HG03469 (cell line): Measurements from ENCODE around the gene SIGLEC8.
"Not testable (repeated sequence)": the region's sequence is repeated elsewhere in the genome, so short reads cannot be mapped to it uniquely, and the experiment has no call there.

ENCODE experiments used
- ATAC-seq: cut with Tn5 transposase; IDR thresholded peaks from one replicate; pipeline ENCODE4 v1.9.1; 2021; ENCODE audit warnings: mild to moderate bottlenecking, moderate library complexity, moderate number of reproducible peaks; ENCODE audit not compliant: unreplicated experiment

SIGLEC8 gene

DNA sequence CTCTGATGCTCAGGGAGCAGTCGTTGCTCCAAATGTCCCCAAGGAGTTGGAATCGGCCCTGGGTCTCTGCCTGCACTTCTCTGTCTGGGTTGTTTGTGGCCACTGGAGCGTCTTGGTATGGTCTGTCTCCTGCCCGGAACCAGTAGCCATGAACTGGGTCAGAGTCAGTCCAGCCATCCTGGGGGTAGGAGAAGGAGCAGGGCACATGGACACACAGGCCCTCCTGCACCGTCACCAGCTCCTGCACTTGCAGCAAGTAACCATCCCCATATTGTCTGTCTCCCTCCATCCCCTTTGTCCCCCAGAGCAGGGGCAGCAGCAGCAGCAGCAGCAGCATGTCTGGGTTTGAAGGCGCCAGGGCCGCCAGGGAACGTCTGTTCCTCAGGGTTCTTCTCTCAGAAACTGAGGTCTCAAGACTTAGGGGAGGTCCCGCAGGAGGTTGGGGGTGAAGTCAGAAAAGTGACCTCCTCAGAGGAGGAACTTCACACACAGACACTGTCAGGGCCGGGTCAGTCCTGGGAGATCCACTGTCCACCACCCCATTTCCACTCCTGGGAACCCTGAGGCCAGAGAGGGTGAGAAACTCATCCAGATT is at the start of gene SIGLEC8:
Gene SIGLEC8, minus strand, starts transcription at position 404 of the 595 bp plus-strand sequence. Its CDS starts 67 bp downstream, at position 337.
- no peak for ATAC-seq

DNA sequence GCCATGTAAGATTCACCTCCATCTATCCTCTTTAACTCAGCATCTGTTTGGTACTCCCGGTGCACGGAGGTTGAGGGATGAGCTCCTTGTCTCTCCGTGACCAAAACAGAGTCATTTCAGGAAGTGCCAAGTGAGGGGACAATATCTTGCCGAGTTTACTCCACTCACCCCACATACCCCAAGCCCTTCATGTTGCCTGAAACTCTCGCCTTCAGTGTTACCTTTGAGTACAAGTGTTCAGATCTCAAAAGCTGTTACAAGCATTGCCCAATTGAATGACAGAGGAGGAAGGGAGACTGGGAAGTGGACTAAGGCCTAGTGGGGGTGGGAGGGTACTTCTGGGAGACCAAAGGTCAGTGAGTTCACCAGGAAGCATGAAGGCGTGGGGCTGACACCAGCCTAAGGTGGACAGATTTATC is 49.4 kb upstream of the SIGLEC8 start:
- ATAC-seq = no peak

DNA sequence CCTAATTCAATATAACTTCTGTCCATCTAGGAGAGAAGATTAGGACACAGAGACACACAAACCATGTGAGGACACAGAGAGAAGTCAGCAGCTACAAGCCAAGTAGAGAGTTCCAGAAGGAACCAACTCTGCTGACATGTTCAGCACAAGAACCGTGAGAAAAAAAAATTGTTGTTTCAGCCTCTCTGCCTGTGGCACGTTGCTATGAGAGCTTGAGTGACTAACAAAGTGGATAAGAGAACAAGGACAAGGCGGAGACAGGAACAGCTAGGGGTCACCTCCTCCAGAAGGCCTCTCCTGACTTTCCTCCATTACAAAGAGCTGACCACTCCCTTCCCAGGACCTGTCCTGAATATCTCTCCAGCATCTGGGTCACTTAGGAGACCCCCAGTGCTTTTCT is 48.9 kb upstream of the SIGLEC8 start:
- no peak for ATAC-seq

DNA sequence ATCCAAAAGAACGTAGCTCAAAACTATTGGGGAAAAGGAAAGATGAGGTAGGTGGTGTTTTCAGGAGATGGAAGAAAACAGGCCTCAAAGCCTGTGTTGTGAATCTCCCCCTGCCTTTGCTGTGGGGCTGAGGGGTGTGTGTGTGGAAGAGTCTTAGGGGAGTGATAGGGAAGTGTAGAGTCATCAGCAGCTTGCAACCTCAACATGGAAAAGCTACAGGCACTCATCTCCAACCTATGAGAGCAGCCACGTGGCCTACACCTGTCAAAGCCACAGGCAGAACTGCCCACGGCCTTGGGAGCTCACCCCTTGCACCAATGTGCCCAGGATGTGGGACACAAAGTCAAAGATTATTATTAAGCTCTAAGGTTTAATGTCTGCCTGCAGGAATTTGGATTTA is 47.6 kb upstream of the SIGLEC8 start:
- no peak for ATAC-seq

DNA sequence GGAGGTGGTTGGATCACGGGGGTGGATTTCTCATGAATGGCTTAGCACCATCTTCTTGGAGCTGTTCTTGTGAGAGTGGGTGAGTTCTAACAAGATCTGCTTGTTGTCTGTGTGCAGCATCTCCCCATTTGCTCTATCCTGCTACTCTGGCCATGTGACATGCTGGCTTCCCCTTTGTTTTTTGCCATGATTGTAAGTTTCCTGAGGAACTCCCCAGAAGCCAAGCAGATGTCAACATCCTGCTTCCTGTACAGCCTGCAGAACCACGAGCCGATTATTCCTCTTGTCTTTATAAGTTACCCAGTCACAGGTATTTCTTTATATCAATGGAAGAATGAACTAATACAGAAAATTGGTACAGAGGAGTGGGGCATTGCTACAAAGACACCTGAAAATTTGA is 45.6 kb upstream of the SIGLEC8 start:
- ATAC-seq = no peak

DNA sequence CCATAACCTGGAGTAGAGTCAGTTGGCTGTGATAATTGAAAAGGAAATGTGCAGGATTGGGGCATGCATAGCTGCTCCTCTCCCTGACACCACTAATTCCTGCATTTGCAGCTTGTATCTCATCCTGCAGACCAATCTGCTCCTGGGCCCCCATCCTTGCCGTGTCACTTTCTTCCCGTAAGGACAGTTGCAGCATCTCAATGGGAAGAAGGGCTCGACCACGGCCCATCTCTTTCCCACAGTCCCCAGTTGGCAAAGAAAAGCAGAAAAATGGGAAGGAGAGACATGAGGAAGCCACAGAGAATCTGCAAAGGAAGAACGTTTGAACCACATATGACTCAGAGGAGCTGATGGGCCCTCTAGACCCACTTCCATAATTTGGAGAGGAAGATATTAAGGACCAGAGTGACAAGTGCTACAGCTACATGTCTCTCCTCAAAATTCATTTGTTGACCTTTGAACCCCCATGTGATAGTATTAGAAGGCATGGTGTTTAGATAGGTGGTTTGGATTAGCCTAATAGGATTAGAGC is 45.1 kb upstream of the SIGLEC8 start:
- no peak for ATAC-seq

DNA sequence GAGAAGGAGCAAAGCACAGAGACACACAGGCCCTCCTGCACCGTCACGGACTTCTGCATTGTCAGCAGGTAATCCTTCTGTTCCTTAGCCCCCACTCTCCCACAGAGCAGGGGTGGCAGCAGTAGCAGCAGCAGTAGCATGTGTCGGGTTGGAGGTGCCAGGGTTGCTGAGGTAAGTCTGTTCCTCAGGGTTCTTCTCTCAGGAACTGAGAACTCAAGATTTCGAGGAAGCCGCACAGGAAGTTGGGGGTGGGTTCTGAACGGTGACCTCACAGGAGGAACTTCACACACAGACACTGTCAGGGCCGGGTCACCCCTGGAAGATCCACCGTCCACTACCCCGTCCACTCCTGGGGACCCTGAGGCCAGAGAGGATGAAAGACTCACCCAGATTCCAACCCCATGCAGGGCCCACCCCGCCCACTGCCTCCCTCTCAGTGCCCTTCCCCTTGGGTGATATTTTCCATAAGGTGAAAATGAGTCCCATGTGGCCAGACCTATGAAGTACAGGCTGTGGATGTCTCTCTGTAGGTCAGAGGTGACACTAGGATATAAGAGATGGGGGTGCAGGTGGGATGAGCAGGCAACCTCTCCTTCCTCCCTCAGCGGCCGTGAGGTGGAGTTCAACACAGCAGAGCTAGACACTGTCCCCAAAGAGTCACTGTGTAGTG is 43.5 kb upstream of the SIGLEC8 start, which contains the start of gene SIGLEC12:
Gene SIGLEC12, minus strand, starts transcription at position 207 of the 670 bp plus-strand sequence. Its CDS starts 67 bp downstream, at position 140.
- no peak for ATAC-seq

DNA sequence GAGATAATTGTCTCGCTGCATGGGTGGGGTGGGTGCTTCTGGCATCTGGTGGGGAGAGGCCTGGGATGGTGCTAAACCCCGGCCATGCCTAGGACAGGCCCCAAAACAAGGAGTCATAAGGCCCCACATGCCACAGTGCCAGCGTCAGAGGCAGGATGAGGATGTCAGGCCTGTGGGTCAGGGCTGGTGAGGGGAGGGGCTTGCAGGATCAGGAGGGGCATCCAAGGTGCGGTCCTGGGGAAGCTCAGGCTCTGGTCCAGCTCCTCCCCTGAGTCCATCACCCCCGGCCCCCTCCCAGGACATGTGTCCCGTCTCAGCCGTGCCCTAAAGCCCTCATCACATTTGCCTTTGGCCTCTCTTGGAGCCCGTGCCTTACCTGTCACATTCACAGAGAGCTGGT is 42.7 kb upstream of the SIGLEC8 start:
- ATAC-seq = not testable (repeated sequence)

DNA sequence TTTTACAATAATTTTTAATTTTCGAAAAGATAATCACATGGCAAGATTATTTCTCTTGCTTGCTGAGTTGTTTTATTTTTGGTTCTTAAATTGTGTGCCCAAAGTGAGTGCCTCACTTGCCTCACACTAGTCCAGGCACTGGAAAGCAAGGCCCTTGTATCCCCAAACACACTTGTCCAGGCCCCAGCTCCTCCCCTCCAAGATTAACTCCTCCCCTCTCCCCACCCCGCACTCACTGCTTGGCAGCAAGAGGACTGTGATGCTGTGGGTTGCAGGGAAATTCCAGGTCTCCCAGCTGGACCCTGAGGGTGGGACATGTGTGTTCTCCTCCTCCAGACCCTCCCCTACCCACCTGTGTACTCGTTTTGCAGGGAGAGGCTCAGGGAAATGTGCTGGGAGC is 39.4 kb upstream of the SIGLEC8 start:
- no peak for ATAC-seq

DNA sequence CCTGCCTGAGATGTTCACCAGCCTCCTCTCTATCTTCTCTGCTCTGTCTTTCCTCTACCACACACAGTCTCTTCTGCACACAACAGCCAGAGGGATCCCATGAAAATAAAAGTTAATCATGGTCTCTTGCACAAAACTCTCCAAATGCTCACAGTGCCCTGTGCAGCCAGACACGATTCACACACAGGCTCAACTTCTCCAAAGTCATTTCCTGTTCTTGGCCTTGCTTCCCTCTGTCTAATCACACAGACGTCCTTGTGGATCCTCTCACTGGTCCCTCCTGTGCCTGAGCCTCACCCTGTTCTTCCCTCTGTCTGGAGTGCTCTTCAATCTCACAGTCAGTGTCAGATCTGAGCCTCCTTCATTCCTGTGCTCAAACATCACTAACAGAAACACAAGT is 35.5 kb upstream of the SIGLEC8 start:
- no peak for ATAC-seq

DNA sequence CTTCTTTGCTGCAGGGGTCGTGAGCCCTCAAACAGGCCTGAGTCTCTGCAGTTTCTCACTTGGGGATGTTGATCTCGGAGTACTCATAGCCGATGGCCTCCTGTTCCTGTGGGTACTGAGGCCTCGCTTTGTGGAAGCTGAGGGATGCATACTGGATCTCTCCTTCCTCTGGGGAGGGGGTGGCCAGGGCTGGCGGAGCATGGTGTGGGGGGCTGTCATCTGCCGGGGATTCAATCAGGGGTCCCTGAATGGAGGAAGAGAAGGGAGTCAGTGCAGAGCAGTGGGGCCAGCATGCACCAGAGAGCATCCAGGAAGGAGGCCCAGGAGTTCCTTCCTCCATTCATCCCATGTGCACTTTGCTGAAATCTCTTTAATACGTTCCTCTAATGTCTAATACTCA is 33.3 kb upstream of the SIGLEC8 start:
- ATAC-seq = no peak

DNA sequence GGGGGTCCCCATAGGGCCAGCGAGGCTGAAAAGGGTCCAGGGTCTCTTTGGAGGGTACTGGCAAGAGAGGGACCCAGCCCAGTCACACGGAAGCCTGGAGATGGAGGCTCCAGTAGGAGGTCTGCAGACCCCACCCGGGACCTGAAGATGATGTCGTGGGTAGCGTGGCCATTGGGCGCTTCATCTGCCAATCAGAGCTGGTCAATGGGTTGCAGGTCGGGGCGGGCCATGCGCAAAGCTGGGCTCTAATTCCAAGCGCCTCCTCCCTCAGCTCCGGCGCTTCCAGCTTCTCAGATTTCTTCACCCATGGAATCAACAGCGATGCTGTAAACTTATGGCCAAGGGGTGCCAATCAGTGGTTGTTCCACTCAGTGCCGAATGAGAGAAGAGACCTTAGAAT is 32.4 kb upstream of the SIGLEC8 start:
- ATAC-seq = no peak

DNA sequence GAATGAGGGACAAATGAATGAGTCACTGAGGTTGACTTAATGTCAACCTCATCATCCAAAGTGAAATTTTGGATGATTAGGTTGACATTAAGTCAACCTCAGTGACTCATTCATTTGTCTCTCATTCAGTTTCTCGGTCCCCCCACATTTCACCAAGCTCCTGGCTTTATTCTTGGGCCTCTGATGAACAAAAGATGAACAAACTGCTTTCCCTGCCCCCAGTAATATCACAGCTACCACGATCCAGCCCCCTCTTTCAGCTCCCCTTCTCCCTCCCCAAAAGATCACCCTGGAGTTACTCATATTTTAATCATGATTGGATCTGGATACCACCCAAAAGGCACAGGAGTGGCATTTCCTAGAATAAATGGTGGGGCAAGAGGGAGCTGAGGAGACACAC is 30.9 kb upstream of the SIGLEC8 start:
- no peak for ATAC-seq

DNA sequence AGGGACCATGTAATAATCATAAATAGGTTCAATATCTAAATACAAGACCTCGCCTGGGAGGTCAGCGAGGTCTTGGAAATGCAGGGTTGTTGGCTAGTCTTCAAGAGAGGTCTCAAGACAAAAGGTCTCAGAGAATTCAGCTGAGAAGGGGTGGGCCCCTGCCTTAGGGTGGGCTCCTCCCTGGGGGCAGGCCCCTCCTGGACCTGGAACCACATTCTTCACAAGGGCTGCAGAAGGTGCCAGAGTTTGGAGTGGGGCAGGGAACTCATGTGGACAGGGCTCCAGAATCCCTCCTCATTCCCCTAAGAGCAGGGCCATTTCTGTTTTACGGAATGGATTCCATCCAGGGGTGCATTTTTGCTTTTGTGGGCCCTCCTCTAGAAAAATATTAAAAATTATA is 30.2 kb upstream of the SIGLEC8 start:
- no peak for ATAC-seq

DNA sequence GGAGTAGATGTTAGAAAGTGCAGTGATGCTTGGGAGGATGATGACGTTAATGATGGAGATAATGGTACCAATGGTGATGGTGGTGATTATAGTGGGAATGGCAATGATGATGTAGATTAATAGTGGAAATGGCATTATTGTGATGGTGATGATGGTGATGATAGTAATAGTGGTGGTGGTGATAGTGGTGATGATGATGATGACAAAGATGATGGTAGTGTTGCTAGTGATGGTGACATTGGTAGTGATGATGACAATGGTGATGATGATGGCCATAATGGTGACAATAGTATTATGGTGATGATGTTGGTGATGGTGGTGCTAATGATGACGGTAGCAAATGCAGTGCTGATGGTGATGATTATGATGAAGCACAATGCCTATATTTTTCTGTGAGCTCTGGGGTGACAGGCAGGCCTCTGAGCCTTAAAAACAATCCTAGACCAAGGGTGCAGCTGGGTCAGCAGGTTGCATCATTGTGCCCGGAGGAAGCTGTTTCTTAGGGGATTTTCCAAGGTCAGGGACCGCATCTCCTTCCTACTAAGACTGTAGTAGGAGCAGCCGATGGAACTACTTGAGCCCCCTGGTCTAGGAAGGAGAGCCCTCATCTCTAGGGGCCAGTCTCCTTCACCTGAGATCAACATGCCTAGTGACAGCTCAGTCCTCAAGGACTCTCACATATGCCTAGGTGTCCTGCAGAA is 27.9 kb upstream of the SIGLEC8 start:
- ATAC-seq = no peak

DNA sequence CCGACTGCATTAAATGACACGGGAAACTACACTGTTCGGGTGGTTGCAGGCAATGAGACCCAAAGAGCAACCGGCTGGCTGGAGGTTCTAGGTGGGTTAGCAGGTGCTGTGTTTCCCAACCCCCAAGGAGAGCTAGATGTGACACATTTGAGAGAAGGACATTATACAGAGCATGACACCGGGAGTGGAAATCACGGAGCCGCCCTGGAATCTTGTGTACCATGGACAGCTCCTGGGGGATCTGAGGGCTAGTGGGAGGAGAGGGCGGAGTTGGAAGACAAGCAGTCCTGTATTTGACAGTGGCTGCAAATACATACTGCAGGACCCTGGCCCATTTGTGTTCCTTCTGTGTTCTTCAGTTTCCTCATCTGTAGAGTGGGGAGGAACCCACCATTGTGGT is 22.3 kb upstream of the SIGLEC8 start:
- ATAC-seq = no peak

DNA sequence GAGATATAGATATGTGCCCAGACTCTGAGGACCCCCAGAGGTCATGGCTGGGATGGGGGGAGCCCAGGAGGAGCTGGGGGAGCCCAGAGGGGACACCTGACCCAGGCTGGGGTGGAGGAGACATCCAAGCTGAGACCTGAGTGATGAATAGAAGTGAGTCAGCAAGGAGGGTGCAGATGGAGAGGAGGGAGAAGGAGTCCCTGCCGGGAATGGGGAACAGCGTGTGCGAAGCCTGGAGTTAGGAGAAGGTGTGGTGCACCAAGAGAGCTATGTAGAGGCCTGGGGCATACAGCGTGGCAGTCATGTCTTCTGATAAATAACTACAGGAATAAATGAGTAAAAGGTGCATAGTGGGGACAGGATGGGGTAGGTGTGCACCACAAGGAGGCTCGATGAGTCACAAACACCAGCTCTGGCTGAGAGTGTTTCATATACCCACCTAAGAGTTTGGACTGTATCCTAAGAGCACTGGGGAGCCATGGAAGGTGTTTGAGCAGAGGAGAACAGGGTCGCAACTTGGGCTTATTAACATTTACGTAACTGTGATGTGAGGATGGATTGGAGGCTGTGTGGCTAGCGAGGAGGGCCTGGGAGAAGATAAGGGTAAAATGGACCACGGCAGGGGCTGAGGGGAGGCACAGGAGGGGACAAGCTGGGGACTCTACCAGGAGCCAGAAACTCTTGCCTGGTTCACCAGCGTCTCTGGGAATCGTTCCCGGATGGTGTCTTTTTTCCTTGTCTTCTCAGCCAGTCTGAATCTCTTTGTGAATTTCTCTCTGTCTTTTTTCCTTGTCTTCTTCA is 21.5 kb upstream of the SIGLEC8 start:
- ATAC-seq = no peak

DNA sequence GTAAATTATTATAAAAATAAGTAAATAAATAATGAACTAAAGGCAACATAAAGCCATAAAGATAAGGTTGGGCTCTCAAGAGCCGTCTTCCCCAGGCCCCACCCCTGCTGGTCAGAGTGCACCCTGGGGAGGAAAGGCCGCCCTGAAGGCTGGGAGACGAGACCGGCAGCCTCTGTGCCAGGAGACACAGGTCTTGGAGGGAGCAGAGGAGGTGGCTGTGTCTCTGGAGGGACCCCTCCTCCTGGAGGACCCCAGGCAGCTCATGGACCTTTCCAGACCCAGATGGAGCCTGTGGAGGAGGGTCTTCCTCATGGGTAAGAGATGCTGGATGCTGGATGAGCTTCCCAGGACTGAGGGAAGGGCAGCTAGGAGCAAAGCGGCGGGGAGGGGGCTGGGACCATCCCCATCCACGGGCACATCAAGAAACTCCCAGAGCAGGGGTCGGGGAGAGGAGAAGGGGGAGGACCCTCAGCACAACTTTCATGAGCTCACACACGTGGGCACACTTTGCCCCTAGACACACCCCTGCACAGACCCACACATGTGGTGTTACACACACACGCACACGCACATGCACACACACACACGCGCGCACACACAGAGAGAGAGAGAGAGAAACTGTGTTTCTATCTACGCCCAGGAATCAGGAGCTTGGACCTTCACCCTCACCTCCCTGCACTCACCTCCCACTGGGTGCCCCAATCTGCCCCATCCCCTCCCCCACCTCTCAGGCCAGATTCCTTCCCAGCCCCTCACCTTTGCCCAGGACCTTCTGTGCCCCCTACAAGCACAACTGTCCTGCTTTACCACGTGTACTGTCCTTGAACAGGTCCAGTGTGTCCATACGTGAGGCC is 20.4 kb upstream of the SIGLEC8 start, which contains the start of gene CEACAM18:
Gene CEACAM18, plus strand, starts transcription at position 159 of the 854 bp plus-strand sequence.
- ATAC-seq = no peak

DNA sequence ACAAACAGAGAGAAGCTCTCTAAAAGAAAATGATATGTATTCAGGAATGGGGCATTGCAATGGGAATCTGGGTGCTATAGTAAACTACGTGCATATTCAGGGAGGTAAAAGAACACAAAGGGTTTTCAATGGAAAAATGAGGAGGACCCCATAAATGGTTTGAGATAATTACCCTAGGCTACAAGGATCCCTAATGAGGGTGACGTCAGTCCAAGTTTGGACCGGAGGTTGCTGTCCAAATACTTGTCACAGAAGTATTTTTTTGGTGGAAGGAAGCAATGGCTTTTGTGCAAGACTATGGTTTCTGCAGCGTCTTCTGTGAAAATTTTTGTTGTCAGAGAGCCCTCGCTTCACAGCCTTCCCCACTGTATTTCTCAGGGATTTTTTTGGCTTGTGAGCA is 19.1 kb upstream of the SIGLEC8 start:
- ATAC-seq = no peak

DNA sequence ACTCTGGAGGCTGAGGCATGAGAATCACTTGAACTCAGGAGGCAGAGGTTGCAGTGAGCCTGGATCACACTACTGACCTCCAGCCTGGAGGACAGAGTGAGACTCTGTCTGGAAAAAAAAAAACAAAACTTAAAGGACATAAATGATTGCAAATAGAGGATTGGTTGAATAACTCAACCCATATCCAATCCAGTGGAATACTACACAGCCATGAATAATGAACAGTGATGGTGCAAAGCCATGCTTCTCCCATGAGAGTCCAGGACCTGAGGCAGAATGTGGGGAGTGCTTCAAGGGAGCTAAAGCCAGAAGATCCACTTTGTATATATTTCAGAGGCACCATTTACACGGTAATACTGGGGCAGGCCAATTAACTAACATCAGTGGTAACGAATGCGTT is 17.9 kb upstream of the SIGLEC8 start:
- ATAC-seq = no peak
